ENCODE results near the gene ASCC3. TPM values are rescaled to one million over a fixed set of nuclear protein-coding genes. Genes with fewer than 3 reads are reported as not detected.

ASCC3 gene
- total RNA-seq, 1 donor from 2014 or later, result 47.8 TPM

- no peaks in the 10 kb centered on the region for H3K4me1 Mint-ChIP-seq
- no peak for TF ChIP-seq CTCF (IDR thresholded peaks at IDR 0.05)
- DNase-seq (no peak), ATAC-seq (ENCODE audit: low read depth) (no peak)
- H3K27ac Mint-ChIP-seq, result no peak overlapping the region
- no peak overlapping the region for H3K4me3 Mint-ChIP-seq
- ChIA-PET POLR2A (no interaction called here), CTCF (no interaction called here)
- H3K27me3 Mint-ChIP-seq, result no peaks in the 10 kb centered on the region
- H3K36me3 Mint-ChIP-seq (ENCODE audit: low read depth), result peaks cover 47% of the 10 kb centered on the region
- intact Hi-C loops (cut with micrococcal nuclease), result no loop called here
- peaks cover 7% of the 10 kb centered on the region for H3K9me3 Mint-ChIP-seq
Observed at GRCh38 chr6:100618351-100618671, 262.8 kb downstream of the ASCC3 start.

- H3K4me3 Mint-ChIP-seq, result no peak overlapping the region
- peaks cover 45% of the 10 kb centered on the region for H3K36me3 Mint-ChIP-seq (ENCODE audit: low read depth)
- no peak for TF ChIP-seq CTCF (IDR thresholded peaks at IDR 0.05)
- H3K9me3 Mint-ChIP-seq, result peaks cover 7% of the 10 kb centered on the region
- ChIA-PET CTCF (no interaction called here), POLR2A (no interaction called here)
- ATAC-seq (ENCODE audit: low read depth) (no peak), DNase-seq (no peak)
- H3K27ac Mint-ChIP-seq, result no peak overlapping the region
- intact Hi-C loops (cut with micrococcal nuclease), result no loop called here
- H3K27me3 Mint-ChIP-seq, result no peaks in the 10 kb centered on the region
- no peaks in the 10 kb centered on the region for H3K4me1 Mint-ChIP-seq
Observed at GRCh38 chr6:100617633-100618350, 263.3 kb downstream of the ASCC3 start.

GRCh38 chr6:100614933-100615332 lies 266.2 kb downstream of the ASCC3 start:
- Mint-ChIP-seq H3K4me1 (no peaks in the 10 kb centered on the region), H3K27ac (no peak overlapping the region), H3K9me3 (no peaks in the 10 kb centered on the region), H3K27me3 (no peaks in the 10 kb centered on the region), H3K4me3 (no peak overlapping the region), H3K36me3 (ENCODE audit: low read depth) (peaks cover 27% of the 10 kb centered on the region)
- CTCF ChIA-PET, result no interaction called here
- intact Hi-C loops (cut with micrococcal nuclease), result no loop called here
- DNase-seq (no peak), ATAC-seq (ENCODE audit: low read depth) (no peak)
- POLR2A ChIA-PET, result no interaction called here
- TF ChIP-seq CTCF (IDR thresholded peaks at IDR 0.05), result no peak

- intact Hi-C loops (cut with micrococcal nuclease), result no loop called here
- no peak for DNase-seq
- peaks cover 23% of the 10 kb centered on the region for H3K36me3 Mint-ChIP-seq (ENCODE audit: low read depth)
- ATAC-seq (ENCODE audit: low read depth), result no peak
- H3K27me3 Mint-ChIP-seq, result no peaks in the 10 kb centered on the region
- H3K9me3 Mint-ChIP-seq, result no peaks in the 10 kb centered on the region
- CTCF ChIA-PET, result no interaction called here
- H3K27ac Mint-ChIP-seq, result no peak overlapping the region
- no peak for TF ChIP-seq CTCF (IDR thresholded peaks at IDR 0.05)
- no peak overlapping the region for H3K4me3 Mint-ChIP-seq
- POLR2A ChIA-PET, result no interaction called here
- H3K4me1 Mint-ChIP-seq, result no peaks in the 10 kb centered on the region
Observed at GRCh38 chr6:100614386-100614785, 266.7 kb downstream of the ASCC3 start.

- POLR2A ChIA-PET, result no interaction called here
Observed at GRCh38 chr6:100613656-100614055, 267.5 kb downstream of the ASCC3 start.

More at GRCh38 chr6:100613656-100614055, 267.5 kb downstream of the ASCC3 start:
- H3K27me3 Mint-ChIP-seq, result no peaks in the 10 kb centered on the region
- DNase-seq, result no peak
- CTCF ChIA-PET, result no interaction called here
- no peak for TF ChIP-seq CTCF (IDR thresholded peaks at IDR 0.05)
- ATAC-seq (ENCODE audit: low read depth), result no peak
- H3K4me3 Mint-ChIP-seq, result no peak overlapping the region
- H3K36me3 Mint-ChIP-seq (ENCODE audit: low read depth), result peaks cover 21% of the 10 kb centered on the region
- no peak overlapping the region for H3K27ac Mint-ChIP-seq
- no peaks in the 10 kb centered on the region for H3K9me3 Mint-ChIP-seq
- H3K4me1 Mint-ChIP-seq, result no peaks in the 10 kb centered on the region
- intact Hi-C loops (cut with micrococcal nuclease), result no loop called here
